VCaP (cell line): ENCODE data around the gene ARL4D.

Experiments
- H3K27ac ChIP-seq: fragments of 450-650 bp; 2 replicates; pipeline ENCODE4 v1.5.1; 2017
- CTCF ChIP-seq: fragments of 450-650 bp; conservative IDR thresholded peaks from 2 replicates; pipeline ENCODE4 v1.5.1; 2017; ENCODE audit warnings: mild to moderate bottlenecking, moderate library complexity

ARL4D gene

GRCh38 chr17:43356450-43356849, 42.3 kb upstream of the ARL4D start:
- TF ChIP-seq CTCF = no peak
- no peak overlapping the region for H3K27ac ChIP-seq

GRCh38 chr17:43356999-43357398, 41.8 kb upstream of the ARL4D start:
- TF ChIP-seq CTCF = no peak
- H3K27ac ChIP-seq = no peak overlapping the region

DNA sequence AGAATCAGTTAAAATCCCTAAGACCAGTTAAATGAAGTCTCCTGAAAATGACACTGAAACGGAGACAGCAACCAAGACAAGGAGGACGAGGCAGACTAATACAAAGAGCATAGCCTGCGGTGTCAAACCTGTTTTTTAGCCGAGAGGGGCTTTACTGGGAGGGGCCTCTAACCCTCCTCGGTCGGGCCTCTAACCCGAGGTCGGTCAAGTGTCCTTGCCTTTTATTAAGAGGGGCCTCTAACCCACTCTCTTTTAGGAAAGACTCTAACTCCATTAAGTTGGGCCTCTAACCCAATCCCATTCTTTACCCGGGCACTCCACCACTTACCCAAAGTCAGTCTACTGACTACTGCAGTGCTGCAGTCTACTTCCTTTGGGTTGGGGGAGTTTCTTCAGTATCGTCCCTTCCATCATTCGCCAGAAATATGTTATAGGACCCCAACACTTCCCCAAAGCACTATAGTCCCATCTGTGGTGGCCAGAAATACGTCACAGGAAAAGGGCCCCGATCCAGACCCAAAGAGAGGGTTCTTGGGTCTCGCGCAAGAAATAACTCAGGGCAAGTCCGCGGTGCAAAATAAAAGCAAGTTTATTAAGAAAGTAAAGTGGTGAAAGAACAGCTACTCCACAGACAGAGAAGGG, 39.2 kb upstream of the ARL4D start:
- no peak for TF ChIP-seq CTCF
- no peak overlapping the region for H3K27ac ChIP-seq

GRCh38 chr17:43360376-43360738, 38.4 kb upstream of the ARL4D start:
- no peak for TF ChIP-seq CTCF

GRCh38 chr17:43360739-43361505, 37.9 kb upstream of the ARL4D start:
- TF ChIP-seq CTCF = no peak
- H3K27ac ChIP-seq = no peak overlapping the region

More at GRCh38 chr17:43360376-43360738, 38.4 kb upstream of the ARL4D start:
- no peak overlapping the region for H3K27ac ChIP-seq

DNA sequence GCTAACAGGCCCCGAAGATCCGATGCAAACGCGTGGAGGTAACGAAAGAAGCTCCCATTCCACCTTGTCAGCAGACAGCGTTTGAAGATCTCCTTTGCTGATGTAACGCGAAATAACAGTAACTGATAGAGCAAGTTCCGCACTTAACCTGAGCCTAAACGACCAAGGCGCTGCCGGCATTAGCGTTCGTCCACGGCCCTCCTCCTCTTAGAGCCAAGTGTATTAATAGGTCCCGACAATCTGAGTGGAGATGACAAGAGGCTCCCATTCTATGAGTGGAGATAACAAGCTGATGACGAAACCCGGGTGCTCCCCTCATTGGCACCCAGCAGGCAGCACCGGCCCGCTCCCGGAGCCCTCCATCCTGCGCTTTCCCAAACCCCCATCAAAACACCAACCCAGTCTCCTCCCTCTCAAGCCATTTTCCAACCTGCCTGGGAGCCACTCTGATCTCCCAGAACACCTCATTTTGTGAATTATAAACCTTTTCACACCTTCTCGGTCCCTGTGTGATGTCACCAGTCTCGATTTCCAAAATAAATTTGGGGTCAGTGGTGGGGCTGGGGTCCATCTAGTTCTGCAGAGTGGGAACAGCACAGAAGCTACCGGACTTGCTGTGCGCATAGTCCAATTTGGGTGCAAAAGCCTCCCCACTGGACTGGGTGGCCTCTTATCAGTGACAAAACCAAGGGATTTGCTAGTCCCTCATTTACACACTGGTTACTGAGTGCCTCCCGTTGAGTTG, 35.4 kb upstream of the ARL4D start:
- no peak for TF ChIP-seq CTCF
- H3K27ac ChIP-seq = no peak overlapping the region

DNA sequence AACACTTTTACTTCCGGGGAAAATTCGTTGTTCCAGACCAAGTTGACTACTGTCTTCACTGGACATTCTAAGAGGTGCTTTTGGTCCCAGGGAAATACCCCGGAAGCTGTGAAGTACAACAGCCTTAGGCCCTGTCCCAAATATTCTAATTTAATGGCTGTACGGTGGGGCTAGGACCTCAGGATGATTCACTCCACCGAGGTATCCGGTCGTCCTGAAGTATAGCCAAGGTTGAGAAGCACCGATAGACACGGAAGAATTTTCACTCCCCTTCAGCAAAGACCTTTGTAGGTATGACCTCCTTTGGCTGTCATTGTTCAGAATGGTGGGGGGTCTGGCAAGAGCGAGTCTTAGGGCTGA, 34.9 kb upstream of the ARL4D start:
- H3K27ac ChIP-seq = no peak overlapping the region
- no peak for TF ChIP-seq CTCF
